ENCODE results near the gene AP1S2. TPM values are rescaled to one million over a fixed set of nuclear protein-coding genes. Genes with fewer than 3 reads are reported as not detected.

The AP1S2 gene
- polyA plus RNA-seq, 3 donors, result 46.9 to 64.9 (median 52.2) TPM

Other genes with a start within 250 kb of the AP1S2 start
- 10 to 100 TPM; 17.7 to 28.7 (median 24.6) TPM for gene CLTRN, start 190.0 kb downstream of the AP1S2 start, polyA plus RNA-seq (ENCODE audit: insufficient read length in 3 of 3)
- gene CA5B, start 116.5 kb downstream of the AP1S2 start, polyA plus RNA-seq (ENCODE audit: insufficient read length in 3 of 3), result 10 to 100 TPM in 1 of 3 donors, 1 to 10 TPM in 2; 6.6 to 12.3 (median 8.3) TPM
- gene ZRSR2, start 64.3 kb downstream of the AP1S2 start, polyA plus RNA-seq (ENCODE audit: insufficient read length in 3 of 3), result 10 to 100 TPM; 16.4 to 20.7 (median 17.6) TPM